ENCODE measurements around the gene ALPL.

- TF ChIP-seq, protein P1, sequence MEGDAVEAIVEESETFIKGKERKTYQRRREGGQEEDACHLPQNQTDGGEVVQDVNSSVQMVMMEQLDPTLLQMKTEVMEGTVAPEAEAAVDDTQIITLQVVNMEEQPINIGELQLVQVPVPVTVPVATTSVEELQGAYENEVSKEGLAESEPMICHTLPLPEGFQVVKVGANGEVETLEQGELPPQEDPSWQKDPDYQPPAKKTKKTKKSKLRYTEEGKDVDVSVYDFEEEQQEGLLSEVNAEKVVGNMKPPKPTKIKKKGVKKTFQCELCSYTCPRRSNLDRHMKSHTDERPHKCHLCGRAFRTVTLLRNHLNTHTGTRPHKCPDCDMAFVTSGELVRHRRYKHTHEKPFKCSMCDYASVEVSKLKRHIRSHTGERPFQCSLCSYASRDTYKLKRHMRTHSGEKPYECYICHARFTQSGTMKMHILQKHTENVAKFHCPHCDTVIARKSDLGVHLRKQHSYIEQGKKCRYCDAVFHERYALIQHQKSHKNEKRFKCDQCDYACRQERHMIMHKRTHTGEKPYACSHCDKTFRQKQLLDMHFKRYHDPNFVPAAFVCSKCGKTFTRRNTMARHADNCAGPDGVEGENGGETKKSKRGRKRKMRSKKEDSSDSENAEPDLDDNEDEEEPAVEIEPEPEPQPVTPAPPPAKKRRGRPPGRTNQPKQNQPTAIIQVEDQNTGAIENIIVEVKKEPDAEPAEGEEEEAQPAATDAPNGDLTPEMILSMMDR (conservative IDR thresholded peaks at IDR 0.05) = peak; percentile 37; the same call in 1 of the 2 replicates
- no peak for TF ChIP-seq EZH2 (IDR thresholded peaks at IDR 0.05; ENCODE audit: low read depth)
These were observed 30.7 kb downstream of the ALPL start for GRCh38 chr1:21539933-21540332.
